NB4 (cell line): ENCODE measurements around the gene TRMT1L.
A peak's percentile ranks its signal among the peaks of the same experiment; 100 is the strongest.

Experiments
- DNase-seq: peaks from one replicate; pipeline ENCODE4 v3.0.0; 2010; ENCODE audit warnings: low read depth
- H3K4me3 ChIP-seq: one replicate; pipeline ENCODE4 v1.5.1; 2011; ENCODE audit warnings: mild to moderate bottlenecking, low read depth, low read length, moderate library complexity
- CTCF ChIP-seq: IDR thresholded peaks from one replicate; pipeline ENCODE4 v1.5.1; 2012; ENCODE audit warnings: low read depth, low read length
- MAX ChIP-seq: IDR thresholded peaks from 2 replicates; pipeline ENCODE4 v1.6.1; 2011; ENCODE audit warnings: low read depth, low read length
- MYC ChIP-seq: IDR thresholded peaks from 2 replicates; pipeline ENCODE4 v1.6.1; 2011; ENCODE audit warnings: low read depth, low read length
- POLR2A ChIP-seq: IDR thresholded peaks from 2 replicates; pipeline ENCODE4 v1.6.1; 2011; ENCODE audit warnings: mild to moderate bottlenecking; ENCODE audit not compliant: insufficient read length; ENCODE audit errors: extremely low read depth

The TRMT1L gene

GRCh38 chr1:185155600-185156287 lies 1.0 kb downstream of the TRMT1L start:
- peak; percentile 48 for DNase-seq
- H3K4me3 ChIP-seq, result peak overlapping the region; percentile 82
- TF ChIP-seq MAX, result no peak
- TF ChIP-seq MYC, result no peak
- TF ChIP-seq CTCF, result no peak
- TF ChIP-seq POLR2A, result no peak

- TF ChIP-seq POLR2A (no peak), MAX (no peak), MYC (no peak), CTCF (no peak)
- peak; percentile 18 for DNase-seq
- H3K4me3 ChIP-seq, result peak overlapping the region; percentile 82
These were observed 1.7 kb downstream of the TRMT1L start for GRCh38 chr1:185154912-185155513.

GRCh38 chr1:185152187-185152767 lies 4.5 kb downstream of the TRMT1L start:
- TF ChIP-seq MAX, result no peak
- no peak for TF ChIP-seq POLR2A
- TF ChIP-seq CTCF, result no peak
- TF ChIP-seq MYC, result no peak
- H3K4me3 ChIP-seq, result no peak overlapping the region
- peak; percentile 8 for DNase-seq

- no peak for DNase-seq
- no peak for TF ChIP-seq MYC
- no peak overlapping the region for H3K4me3 ChIP-seq
These were observed 5.5 kb downstream of the TRMT1L start for GRCh38 chr1:185151215-185151614.

- no peak for DNase-seq
- TF ChIP-seq CTCF (no peak), MYC (no peak), POLR2A (no peak), MAX (no peak)
- H3K4me3 ChIP-seq, result no peak overlapping the region
These were observed 12.5 kb downstream of the TRMT1L start for GRCh38 chr1:185144233-185144632.

GRCh38 chr1:185139246-185139645 lies 17.5 kb downstream of the TRMT1L start:
- H3K4me3 ChIP-seq, result no peak overlapping the region
- no peak for TF ChIP-seq CTCF
- no peak for TF ChIP-seq MAX
- no peak for TF ChIP-seq MYC
- TF ChIP-seq POLR2A, result no peak
- no peak for DNase-seq
